Measurements from ENCODE around the gene SEC24D.
"Not testable (repeated sequence)": the region's sequence is repeated elsewhere in the genome, so short reads cannot be mapped to it uniquely, and the experiment has no call there.

The SEC24D gene

GRCh38 chr4:118811832-118812231 lies 24.1 kb downstream of the SEC24D start:
- FAIRE-seq, result no peak

GRCh38 chr4:118810991-118811764 lies 24.7 kb downstream of the SEC24D start:
- DNase-seq (ENCODE audit: insufficient read length, low spot score), result no peak
- FAIRE-seq, result no peak

More at GRCh38 chr4:118811832-118812231, 24.1 kb downstream of the SEC24D start:
- no peak for DNase-seq (ENCODE audit: insufficient read length, low spot score)

GRCh38 chr4:118807659-118808058 lies 28.3 kb downstream of the SEC24D start:
- DNase-seq (ENCODE audit: insufficient read length, low spot score) (no peak), FAIRE-seq (no peak)

- no peak for FAIRE-seq
- no peak for DNase-seq (ENCODE audit: insufficient read length, low spot score)
Measured at GRCh38 chr4:118803253-118803652, 32.7 kb downstream of the SEC24D start.

- DNase-seq (ENCODE audit: insufficient read length, low spot score), result no peak
Measured at GRCh38 chr4:118801895-118802575, 33.9 kb downstream of the SEC24D start.

GRCh38 chr4:118799231-118799942 lies 36.5 kb downstream of the SEC24D start:
- no peak for DNase-seq (ENCODE audit: insufficient read length, low spot score)
- FAIRE-seq, result no peak

More at GRCh38 chr4:118801895-118802575, 33.9 kb downstream of the SEC24D start:
- FAIRE-seq, result no peak

GRCh38 chr4:118798658-118799057 lies 37.3 kb downstream of the SEC24D start:
- no peak for DNase-seq (ENCODE audit: insufficient read length, low spot score)
- FAIRE-seq, result no peak

GRCh38 chr4:118797558-118798142 lies 38.3 kb downstream of the SEC24D start:
- FAIRE-seq, result no peak

GRCh38 chr4:118791690-118792446 lies 44.1 kb downstream of the SEC24D start:
- not testable (repeated sequence) for DNase-seq (ENCODE audit: insufficient read length, low spot score); FAIRE-seq

More at GRCh38 chr4:118797558-118798142, 38.3 kb downstream of the SEC24D start:
- DNase-seq (ENCODE audit: insufficient read length, low spot score), result no peak

- DNase-seq (ENCODE audit: insufficient read length, low spot score) (no peak), FAIRE-seq (no peak)
Measured at GRCh38 chr4:118790544-118790943, 45.4 kb downstream of the SEC24D start.

GRCh38 chr4:118788911-118789310 lies 47.0 kb downstream of the SEC24D start:
- DNase-seq (ENCODE audit: insufficient read length, low spot score) (no peak), FAIRE-seq (no peak)

GRCh38 chr4:118787844-118788380 lies 48.0 kb downstream of the SEC24D start:
- DNase-seq (ENCODE audit: insufficient read length, low spot score), result no peak
- no peak for FAIRE-seq

- no peak for DNase-seq (ENCODE audit: insufficient read length, low spot score)
- no peak for FAIRE-seq
Measured at GRCh38 chr4:118784776-118785175, 51.1 kb downstream of the SEC24D start.

GRCh38 chr4:118783887-118784286 lies 52.0 kb downstream of the SEC24D start:
- DNase-seq (ENCODE audit: insufficient read length, low spot score) (no peak), FAIRE-seq (no peak)

- DNase-seq (ENCODE audit: insufficient read length, low spot score); FAIRE-seq: not testable (repeated sequence)
Measured at GRCh38 chr4:118782886-118783285, 53.0 kb downstream of the SEC24D start.

- not testable (repeated sequence) for DNase-seq (ENCODE audit: insufficient read length, low spot score); FAIRE-seq
Measured at GRCh38 chr4:118777649-118778048, 58.3 kb downstream of the SEC24D start.

GRCh38 chr4:118776955-118777640 lies 58.8 kb downstream of the SEC24D start:
- FAIRE-seq, result peak; percentile 39
- DNase-seq (ENCODE audit: insufficient read length, low spot score), result not testable (repeated sequence)

GRCh38 chr4:118776157-118776954 lies 59.6 kb downstream of the SEC24D start:
- no peak for FAIRE-seq

More at GRCh38 chr4:118776157-118776954, 59.6 kb downstream of the SEC24D start:
- DNase-seq (ENCODE audit: insufficient read length, low spot score), result no peak
